ENCODE results near the gene SPHK1. TPM values are rescaled to one million over a fixed set of nuclear protein-coding genes. Genes with fewer than 3 reads are reported as not detected.
A peak's percentile ranks its signal among the peaks of the same experiment; 100 is the strongest.

Gene SPHK1
- total RNA-seq, 1 donor from 2014 or later = 15.4 TPM

GRCh38 chr17:76402711-76403110 lies 18.3 kb downstream of the SPHK1 start:
- H3K27ac Mint-ChIP-seq (ENCODE audit: unreplicated experiment) = no peak overlapping the region
- TF ChIP-seq, protein P1, sequence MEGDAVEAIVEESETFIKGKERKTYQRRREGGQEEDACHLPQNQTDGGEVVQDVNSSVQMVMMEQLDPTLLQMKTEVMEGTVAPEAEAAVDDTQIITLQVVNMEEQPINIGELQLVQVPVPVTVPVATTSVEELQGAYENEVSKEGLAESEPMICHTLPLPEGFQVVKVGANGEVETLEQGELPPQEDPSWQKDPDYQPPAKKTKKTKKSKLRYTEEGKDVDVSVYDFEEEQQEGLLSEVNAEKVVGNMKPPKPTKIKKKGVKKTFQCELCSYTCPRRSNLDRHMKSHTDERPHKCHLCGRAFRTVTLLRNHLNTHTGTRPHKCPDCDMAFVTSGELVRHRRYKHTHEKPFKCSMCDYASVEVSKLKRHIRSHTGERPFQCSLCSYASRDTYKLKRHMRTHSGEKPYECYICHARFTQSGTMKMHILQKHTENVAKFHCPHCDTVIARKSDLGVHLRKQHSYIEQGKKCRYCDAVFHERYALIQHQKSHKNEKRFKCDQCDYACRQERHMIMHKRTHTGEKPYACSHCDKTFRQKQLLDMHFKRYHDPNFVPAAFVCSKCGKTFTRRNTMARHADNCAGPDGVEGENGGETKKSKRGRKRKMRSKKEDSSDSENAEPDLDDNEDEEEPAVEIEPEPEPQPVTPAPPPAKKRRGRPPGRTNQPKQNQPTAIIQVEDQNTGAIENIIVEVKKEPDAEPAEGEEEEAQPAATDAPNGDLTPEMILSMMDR (IDR thresholded peaks at IDR 0.05; ENCODE audit: unreplicated experiment) = no peak
- H3K4me1 Mint-ChIP-seq (ENCODE audit: unreplicated experiment) = peaks cover 11% of the 10 kb centered on the region
- no peak overlapping the region for H3K4me3 Mint-ChIP-seq (ENCODE audit: unreplicated experiment)
- no peaks in the 10 kb centered on the region for H3K9me3 Mint-ChIP-seq (ENCODE audit: unreplicated experiment)
- H3K27me3 Mint-ChIP-seq (ENCODE audit: unreplicated experiment) = peaks cover 6% of the 10 kb centered on the region
- peaks cover 54% of the 10 kb centered on the region for H3K36me3 Mint-ChIP-seq (ENCODE audit: low read depth, unreplicated experiment)
- no peak for DNase-seq (ENCODE audit: low spot score)

GRCh38 chr17:76404256-76404655 lies 19.8 kb downstream of the SPHK1 start:
- no peak for DNase-seq (ENCODE audit: low spot score)
- H3K27me3 Mint-ChIP-seq (ENCODE audit: unreplicated experiment) = peaks cover 6% of the 10 kb centered on the region
- peaks cover 46% of the 10 kb centered on the region for H3K36me3 Mint-ChIP-seq (ENCODE audit: low read depth, unreplicated experiment)
- no peak overlapping the region for H3K27ac Mint-ChIP-seq (ENCODE audit: unreplicated experiment)
- H3K4me3 Mint-ChIP-seq (ENCODE audit: unreplicated experiment) = no peak overlapping the region
- peaks cover 8% of the 10 kb centered on the region for H3K4me1 Mint-ChIP-seq (ENCODE audit: unreplicated experiment)
- TF ChIP-seq, protein P1 (IDR thresholded peaks at IDR 0.05; ENCODE audit: unreplicated experiment) = no peak
- no peaks in the 10 kb centered on the region for H3K9me3 Mint-ChIP-seq (ENCODE audit: unreplicated experiment)

DNA sequence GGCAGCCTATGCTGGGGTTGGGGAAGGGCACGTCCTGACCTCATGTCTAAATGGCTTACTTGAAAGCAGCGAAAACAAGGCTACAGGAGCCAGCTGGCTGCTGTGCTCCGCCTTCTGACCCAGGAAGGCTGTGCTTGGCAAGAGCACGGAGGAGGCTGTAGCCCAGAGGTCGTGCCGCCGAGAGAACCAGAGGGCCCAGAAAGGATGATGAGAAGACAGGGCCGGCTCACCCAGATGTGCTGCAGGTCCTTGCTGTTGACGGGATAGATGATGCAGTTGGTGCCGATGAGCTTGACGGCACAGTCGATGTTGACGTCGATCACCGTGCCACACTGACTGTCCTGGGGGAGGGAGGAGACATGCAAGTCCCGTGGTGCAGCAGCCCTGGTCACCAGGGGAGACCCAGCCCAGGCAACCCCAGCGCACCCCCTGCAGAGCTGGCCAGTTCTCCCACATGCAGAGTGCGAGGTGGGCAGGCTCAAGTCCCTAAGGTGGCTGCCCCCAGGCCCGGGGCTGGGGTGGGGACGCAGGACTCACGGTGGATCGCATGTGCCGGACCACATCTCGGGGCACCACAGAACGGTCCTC lies 20.7 kb downstream of the SPHK1 start:
- peaks cover 45% of the 10 kb centered on the region for H3K36me3 Mint-ChIP-seq (ENCODE audit: low read depth, unreplicated experiment)
- H3K4me3 Mint-ChIP-seq (ENCODE audit: unreplicated experiment) = no peak overlapping the region
- TF ChIP-seq, protein P1 (IDR thresholded peaks at IDR 0.05; ENCODE audit: unreplicated experiment) = no peak
- peaks cover 2% of the 10 kb centered on the region for H3K27me3 Mint-ChIP-seq (ENCODE audit: unreplicated experiment)
- DNase-seq (ENCODE audit: low spot score) = no peak
- no peak overlapping the region for H3K27ac Mint-ChIP-seq (ENCODE audit: unreplicated experiment)
- H3K4me1 Mint-ChIP-seq (ENCODE audit: unreplicated experiment) = peaks cover 3% of the 10 kb centered on the region
- H3K9me3 Mint-ChIP-seq (ENCODE audit: unreplicated experiment) = no peaks in the 10 kb centered on the region

- H3K36me3 Mint-ChIP-seq (ENCODE audit: low read depth, unreplicated experiment) = peaks cover 42% of the 10 kb centered on the region
- peaks cover 3% of the 10 kb centered on the region for H3K4me1 Mint-ChIP-seq (ENCODE audit: unreplicated experiment)
- no peaks in the 10 kb centered on the region for H3K9me3 Mint-ChIP-seq (ENCODE audit: unreplicated experiment)
- TF ChIP-seq, protein P1 (IDR thresholded peaks at IDR 0.05; ENCODE audit: unreplicated experiment) = no peak
- no peak for DNase-seq (ENCODE audit: low spot score)
- peaks cover 2% of the 10 kb centered on the region for H3K27me3 Mint-ChIP-seq (ENCODE audit: unreplicated experiment)
- H3K27ac Mint-ChIP-seq (ENCODE audit: unreplicated experiment) = no peak overlapping the region
- no peak overlapping the region for H3K4me3 Mint-ChIP-seq (ENCODE audit: unreplicated experiment)
These were observed 21.2 kb downstream of the SPHK1 start for GRCh38 chr17:76405607-76405966.

- TF ChIP-seq, protein P1 (IDR thresholded peaks at IDR 0.05; ENCODE audit: unreplicated experiment) = no peak
- Mint-ChIP-seq H3K36me3 (ENCODE audit: low read depth, unreplicated experiment) (peaks cover 39% of the 10 kb centered on the region), H3K27me3 (ENCODE audit: unreplicated experiment) (peaks cover 2% of the 10 kb centered on the region), H3K4me1 (ENCODE audit: unreplicated experiment) (peaks cover 3% of the 10 kb centered on the region), H3K4me3 (ENCODE audit: unreplicated experiment) (peak overlapping the region; percentile 69), H3K9me3 (ENCODE audit: unreplicated experiment) (no peaks in the 10 kb centered on the region), H3K27ac (ENCODE audit: unreplicated experiment) (no peak overlapping the region)
- no peak for DNase-seq (ENCODE audit: low spot score)
These were observed 21.7 kb downstream of the SPHK1 start for GRCh38 chr17:76405967-76406647.

All from endothelial cell (in vitro differentiated cells).